Mononuclear cell (primary cell): ENCODE results near the gene GNAO1. TPM values are rescaled to one million over a fixed set of nuclear protein-coding genes. Genes with fewer than 3 reads are reported as not detected.

Experiments used
- H3K27me3 ChIP-seq: 2 replicates; pipeline ENCODE4 v1.6.0; 2011; ENCODE audit warnings: low read length, control low read depth; ENCODE audit not compliant: insufficient read depth
- H3K4me1 ChIP-seq: 2 replicates; pipeline ENCODE4 v1.5.1; 2011; ENCODE audit warnings: mild to moderate bottlenecking, low read length, control low read depth; ENCODE audit not compliant: insufficient read depth
- H3K4me3 ChIP-seq: 2 replicates; pipeline ENCODE4 v1.5.1; 2011; ENCODE audit warnings: mild to moderate bottlenecking, low read length, moderate library complexity
- H3K9me3 ChIP-seq: 2 replicates; pipeline ENCODE4 v1.5.1; 2011; ENCODE audit warnings: low read depth, mild to moderate bottlenecking, control low read depth, low read length
- total RNA-seq: library from RNA; depleted of rRNA; stranded (reverse); fragments of >200 nt; gene quantifications from one replicate; pipeline ENCODE4 v1.2.3, GENCODE V29; 2012

Gene GNAO1
- total RNA-seq, 1 donor, result 0.84 TPM

DNA sequence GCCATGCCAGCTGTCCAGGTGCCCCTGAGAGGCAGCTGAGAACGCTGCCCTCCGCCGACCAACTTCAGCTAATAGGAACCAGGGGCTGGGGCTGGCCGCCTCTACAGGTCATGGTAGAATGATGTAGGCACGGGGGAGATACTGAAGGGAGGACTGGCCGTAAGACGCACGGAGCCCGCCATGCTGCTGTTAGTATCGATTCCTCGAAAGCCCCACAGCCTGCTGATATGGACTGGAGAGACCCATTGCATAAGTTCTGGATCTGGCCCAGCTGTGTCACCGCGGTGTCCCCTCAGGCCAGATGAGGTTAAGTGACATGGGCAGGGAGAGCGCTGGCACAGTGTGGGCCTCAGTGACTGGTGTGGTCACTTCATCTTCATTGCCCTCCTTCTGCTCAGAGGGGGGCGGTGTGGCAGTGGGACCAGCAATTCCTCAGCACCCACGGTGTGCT, 158.4 kb downstream of the GNAO1 start:
- no peaks in the 10 kb centered on the region for H3K27me3 ChIP-seq
- H3K4me3 ChIP-seq, result no peak overlapping the region
- H3K4me1 ChIP-seq, result no peaks in the 10 kb centered on the region
- H3K9me3 ChIP-seq, result no peaks in the 10 kb centered on the region

DNA sequence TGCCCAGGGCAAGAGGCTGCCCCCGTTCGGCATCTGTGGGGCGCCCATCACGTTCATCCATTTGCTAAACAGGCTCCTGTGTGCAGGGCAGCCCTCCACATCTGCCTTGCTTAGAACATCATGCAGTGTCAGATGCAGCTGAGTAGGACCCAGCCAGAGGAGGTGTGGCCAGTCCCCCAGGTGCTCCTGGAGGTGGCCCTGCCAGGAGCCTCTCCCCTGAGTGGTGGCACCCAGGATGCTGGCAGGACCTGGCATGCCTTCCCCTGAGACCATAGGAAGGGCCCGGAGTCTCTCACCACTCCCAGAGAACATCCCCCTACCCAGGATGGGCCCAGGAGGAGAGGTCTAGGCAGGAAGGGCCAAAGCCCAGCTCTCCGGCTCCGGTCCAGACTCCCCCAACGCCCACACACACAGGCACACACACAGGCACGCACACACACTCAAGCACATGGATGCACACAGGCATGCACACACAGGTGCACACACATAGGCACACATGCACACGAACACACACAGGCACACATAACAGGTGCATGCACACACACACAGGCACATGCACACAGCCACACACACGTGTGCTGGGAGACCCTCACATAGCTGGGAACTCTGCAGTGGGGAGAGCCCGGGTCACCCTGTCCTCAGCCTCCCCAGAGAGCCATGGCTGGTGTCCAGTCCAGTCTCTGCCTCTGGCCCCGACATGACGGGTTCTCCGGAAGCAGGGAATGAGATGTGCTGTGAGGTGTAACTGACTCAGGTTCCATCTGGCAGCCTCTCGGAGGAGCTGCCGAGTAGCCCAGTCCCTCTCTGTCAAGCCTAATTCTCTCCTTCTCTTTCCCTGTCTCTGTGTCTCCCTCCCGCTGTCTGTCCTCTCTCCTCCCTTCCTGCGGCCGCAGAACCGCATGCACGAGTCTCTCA, 159.5 kb downstream of the GNAO1 start:
- no peak overlapping the region for H3K4me3 ChIP-seq
- no peaks in the 10 kb centered on the region for H3K4me1 ChIP-seq
- H3K9me3 ChIP-seq, result no peaks in the 10 kb centered on the region
- no peaks in the 10 kb centered on the region for H3K27me3 ChIP-seq

DNA sequence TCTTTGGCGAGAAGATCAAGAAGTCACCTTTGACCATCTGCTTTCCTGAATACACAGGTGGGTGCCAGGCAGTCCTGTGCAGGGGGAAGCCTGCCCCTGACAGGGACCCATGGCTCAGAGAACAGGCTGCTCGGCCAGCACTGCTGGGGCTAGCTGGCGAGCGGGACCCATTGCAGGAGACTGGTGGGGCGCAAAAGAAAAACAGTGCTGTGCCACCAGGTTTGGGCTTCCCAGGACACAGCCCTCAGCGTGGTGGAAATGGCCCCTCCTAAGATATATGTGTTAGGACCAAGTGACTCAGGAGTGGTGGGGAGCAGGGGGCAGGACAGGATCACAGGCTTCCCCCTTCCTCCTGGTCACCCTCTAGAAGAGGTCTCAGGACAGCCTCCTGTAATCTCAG, 160.2 kb downstream of the GNAO1 start:
- H3K27me3 ChIP-seq, result no peaks in the 10 kb centered on the region
- H3K4me1 ChIP-seq, result peaks cover 4% of the 10 kb centered on the region
- no peaks in the 10 kb centered on the region for H3K9me3 ChIP-seq
- H3K4me3 ChIP-seq, result no peak overlapping the region

DNA sequence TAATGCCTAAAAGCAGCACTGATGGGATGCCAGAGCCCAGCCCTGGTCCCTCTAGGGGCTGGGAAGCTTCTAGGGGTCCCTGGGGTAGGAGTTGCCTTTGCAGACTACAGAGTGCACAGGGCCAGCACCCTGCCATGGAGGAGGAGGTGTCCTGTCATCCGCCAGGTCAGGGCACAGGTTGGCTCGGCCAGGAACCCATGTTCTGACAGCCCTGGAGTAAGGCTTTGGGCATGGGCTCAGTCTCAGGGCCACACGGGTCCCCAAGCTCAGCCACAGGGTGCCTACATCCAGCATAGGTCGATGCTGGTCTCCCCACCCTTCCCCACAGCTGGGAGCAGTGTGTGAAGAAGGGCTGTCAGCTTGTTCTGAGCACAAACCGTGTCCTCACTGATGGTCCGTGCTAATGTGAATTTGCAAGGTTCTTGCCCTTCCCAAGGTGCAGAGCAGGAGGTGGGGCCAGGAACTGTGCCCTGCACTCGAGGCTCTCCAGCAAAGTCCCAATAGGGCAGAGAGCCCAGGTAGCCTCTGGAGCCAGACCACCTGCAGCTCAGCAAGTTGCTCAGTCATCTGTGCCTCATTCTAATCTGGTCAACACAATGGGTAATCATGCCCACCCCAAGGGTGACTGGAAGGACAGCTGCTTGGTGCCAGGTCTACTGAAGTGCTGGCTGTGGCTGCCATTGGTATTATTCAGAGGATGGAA, 161.2 kb downstream of the GNAO1 start:
- Histone ChIP-seq H3K9me3 (no peaks in the 10 kb centered on the region), H3K4me1 (peaks cover 12% of the 10 kb centered on the region), H3K27me3 (no peaks in the 10 kb centered on the region), H3K4me3 (no peak overlapping the region)

DNA sequence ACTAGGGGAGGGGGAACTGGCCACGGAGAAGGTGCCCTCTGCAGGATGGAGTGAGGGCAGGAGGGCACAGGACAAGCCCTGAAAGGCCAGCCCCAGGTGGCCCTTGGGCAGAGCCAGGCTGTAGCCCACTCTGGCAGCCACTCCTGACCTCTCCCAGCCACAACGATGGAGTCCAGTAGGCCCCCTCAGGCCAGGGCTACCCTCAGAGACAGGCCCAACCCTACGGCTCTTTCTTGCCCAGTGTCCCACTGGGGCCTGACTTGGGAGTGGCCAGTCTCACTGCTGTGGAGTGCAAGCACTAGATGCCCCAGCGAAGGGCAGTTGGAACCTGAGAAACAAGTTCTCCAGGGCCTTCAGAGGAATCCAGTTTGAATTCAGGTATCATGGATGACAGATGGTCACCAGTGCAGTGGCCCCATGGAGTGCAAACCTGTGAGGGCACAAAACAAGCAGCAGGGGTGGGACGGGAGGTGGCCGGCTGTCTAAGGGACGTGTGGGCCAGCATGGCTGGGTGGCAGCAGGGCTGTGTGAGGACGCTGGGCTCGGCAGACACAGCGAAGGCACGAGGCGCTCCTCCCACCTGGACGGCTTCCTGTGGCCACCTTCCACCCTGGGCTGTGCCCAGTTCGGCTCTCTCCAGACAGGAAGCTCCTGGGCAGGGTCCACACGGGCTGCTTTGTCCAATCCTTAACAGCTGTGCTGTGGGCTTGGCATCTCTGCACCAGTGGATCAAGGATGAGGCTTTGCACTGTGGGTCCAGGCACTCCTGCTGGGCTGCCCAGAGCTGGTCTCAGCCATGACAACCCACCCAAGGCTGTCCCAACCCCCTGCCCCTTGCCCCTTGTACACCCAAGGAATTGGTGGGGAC, 162.0 kb downstream of the GNAO1 start:
- H3K27me3 ChIP-seq, result no peaks in the 10 kb centered on the region
- H3K9me3 ChIP-seq, result no peaks in the 10 kb centered on the region
- no peak overlapping the region for H3K4me3 ChIP-seq
- H3K4me1 ChIP-seq, result peaks cover 19% of the 10 kb centered on the region

DNA sequence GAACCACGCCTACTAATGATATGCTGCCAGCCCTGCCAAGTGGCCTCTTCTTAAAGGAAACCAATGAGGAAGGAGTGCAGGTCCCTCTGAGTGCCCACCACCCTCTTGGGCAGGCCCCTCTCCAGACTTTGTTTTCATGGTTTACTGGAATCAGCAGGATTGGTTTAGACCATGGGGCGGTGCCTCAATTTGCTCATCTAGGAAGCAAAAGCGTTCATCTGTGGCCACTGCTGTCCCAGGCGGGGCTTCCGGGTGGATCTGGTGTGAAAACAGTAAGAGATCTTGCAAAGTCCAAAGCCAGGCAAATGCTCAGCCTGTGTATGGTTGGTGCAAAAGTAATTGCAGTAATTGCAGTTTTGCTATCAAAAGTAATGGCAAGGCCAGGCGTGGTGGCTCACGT, 162.7 kb downstream of the GNAO1 start:
- H3K9me3 ChIP-seq, result no peaks in the 10 kb centered on the region
- H3K4me3 ChIP-seq, result no peak overlapping the region

DNA sequence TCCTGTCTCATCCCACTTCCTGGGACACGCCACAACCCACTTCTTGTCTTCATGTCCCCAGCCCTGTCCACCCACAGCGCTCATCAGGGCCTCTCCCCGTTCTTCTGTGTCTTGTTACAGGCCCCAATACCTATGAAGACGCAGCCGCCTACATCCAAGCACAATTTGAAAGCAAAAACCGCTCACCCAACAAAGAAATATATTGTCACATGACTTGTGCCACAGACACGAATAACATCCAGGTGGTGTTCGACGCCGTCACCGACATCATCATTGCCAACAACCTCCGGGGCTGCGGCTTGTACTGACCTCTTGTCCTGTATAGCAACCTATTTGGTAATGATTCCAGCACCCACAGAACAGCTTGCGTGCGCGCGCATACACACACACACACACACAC, 163.5 kb downstream of the GNAO1 start:
- H3K4me1 ChIP-seq, result peaks cover 21% of the 10 kb centered on the region
- H3K9me3 ChIP-seq, result no peaks in the 10 kb centered on the region
- no peak overlapping the region for H3K4me3 ChIP-seq
- no peaks in the 10 kb centered on the region for H3K27me3 ChIP-seq

More for the DNA sequence above, 162.7 kb downstream of the GNAO1 start:
- H3K4me1 ChIP-seq, result peaks cover 19% of the 10 kb centered on the region
- H3K27me3 ChIP-seq, result no peaks in the 10 kb centered on the region

DNA sequence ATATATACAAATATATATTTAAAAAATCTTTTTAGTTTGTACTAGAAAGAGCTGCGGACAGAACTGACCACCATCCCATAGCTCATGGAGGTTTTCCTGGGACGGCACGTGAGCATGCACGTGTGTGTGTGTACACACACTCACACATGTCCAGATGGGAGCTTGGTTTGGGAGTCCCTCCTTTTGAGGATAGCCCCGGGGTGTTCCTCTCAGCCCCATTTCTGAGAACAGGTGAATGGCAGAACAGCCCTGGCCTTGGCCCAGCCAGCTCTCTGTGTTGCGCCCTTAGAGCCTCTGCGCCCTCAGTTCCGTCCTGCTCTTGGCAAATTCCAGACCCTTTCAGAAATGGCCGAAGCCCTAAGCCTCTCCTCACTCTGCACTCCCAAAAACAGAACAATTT, 163.9 kb downstream of the GNAO1 start:
- Histone ChIP-seq H3K9me3 (no peaks in the 10 kb centered on the region), H3K4me3 (no peak overlapping the region), H3K27me3 (no peaks in the 10 kb centered on the region), H3K4me1 (peaks cover 23% of the 10 kb centered on the region)

DNA sequence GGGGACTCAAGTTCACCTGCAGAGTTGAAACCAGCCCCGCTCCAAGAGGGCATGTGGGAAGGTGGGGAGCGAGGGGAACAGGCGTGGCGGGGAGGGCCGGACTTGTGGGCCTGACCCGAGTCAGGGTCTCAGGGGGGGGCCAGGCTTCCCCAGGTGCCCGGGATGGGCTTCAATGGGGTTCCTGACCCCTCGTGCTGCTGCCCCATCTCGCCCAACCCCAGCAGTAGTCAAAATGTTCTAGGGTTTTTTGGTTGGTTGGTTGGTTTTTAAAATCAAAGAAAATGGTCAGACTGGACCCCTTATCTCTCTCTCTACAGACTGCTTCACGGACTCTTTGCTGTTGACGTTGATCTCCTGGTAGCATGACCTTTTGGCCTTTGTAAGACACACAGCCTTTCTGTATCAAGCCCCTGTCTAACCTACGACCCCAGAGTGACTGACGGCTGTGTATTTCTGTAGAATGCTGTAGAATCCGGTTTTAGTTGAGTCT, 164.5 kb downstream of the GNAO1 start:
- Histone ChIP-seq H3K4me3 (no peak overlapping the region), H3K9me3 (no peaks in the 10 kb centered on the region), H3K27me3 (no peaks in the 10 kb centered on the region), H3K4me1 (peaks cover 23% of the 10 kb centered on the region)

DNA sequence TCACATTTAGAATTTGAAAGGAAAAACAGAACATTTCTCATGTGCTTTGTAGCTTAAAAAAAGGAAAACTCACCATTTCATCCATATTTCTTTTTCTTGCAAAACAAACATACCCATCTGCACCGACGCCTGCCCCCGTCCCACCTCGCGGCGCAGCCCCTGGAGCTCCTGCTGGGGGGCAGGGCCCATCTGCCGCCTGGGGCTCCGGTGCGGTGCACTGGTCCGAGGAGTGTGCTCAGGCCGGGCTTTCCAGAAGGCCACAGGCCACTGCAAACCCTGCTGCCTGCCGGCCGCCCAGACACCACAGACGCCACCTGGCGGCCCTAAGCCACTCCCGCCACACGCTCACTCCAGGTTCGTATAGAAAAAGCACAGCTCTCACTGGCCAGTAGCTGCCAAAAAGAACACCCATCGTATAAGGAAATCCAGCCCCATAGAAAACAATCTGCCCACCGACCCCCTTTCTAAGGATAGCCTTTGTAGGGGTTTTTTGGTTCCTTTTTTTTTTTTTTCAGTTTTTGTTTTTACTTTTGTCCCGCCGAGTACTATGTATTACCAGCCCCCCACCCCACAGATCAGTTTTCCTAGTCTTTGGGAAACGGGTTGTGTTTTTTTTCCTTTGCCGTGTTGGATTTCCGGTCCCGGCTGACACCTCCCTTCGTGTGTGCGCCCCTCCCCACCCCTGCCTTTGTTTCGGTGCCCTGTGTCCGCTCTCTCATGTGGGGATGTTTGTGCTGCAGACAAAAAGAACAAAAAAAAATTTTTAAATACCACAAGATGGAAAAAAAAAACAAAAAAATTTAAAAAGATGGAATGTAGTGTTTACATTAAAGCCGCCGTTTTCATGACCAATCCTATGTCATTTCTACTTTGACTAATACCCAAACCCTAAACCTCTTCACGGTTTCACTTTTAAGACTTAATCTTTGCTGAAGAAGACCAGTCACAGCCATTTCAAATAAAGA, 165.3 kb downstream of the GNAO1 start:
- Histone ChIP-seq H3K4me3 (peak overlapping the region; percentile 39), H3K27me3 (no peaks in the 10 kb centered on the region), H3K9me3 (no peaks in the 10 kb centered on the region), H3K4me1 (peaks cover 23% of the 10 kb centered on the region)

DNA sequence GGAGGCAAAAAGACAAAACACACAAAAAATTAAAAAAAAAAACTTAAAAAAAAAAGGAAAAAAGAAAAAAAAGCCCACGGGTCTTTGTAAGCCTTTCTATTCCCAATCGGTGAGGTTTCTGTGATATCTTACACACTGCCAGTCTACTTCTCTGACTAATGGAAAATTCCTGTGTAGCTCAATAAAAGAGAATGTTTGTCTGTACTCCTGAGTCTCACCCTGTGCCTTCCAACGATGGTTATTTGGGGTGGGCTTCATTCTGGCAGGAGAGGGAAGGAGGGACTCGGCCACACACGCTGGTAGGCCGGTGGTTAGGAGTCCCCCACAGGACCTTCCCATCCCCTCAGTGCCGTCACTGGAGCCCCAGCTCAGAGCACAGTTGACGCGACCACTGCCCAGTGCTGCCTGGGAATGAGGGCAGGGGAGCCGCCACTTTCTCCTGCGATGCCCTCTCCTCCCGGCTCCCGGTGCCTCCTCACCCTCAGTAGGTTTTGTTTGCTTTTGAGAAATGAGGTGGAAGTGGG, 166.0 kb downstream of the GNAO1 start:
- Histone ChIP-seq H3K9me3 (no peaks in the 10 kb centered on the region), H3K4me1 (peaks cover 23% of the 10 kb centered on the region), H3K27me3 (no peaks in the 10 kb centered on the region), H3K4me3 (peak overlapping the region; percentile 39)

DNA sequence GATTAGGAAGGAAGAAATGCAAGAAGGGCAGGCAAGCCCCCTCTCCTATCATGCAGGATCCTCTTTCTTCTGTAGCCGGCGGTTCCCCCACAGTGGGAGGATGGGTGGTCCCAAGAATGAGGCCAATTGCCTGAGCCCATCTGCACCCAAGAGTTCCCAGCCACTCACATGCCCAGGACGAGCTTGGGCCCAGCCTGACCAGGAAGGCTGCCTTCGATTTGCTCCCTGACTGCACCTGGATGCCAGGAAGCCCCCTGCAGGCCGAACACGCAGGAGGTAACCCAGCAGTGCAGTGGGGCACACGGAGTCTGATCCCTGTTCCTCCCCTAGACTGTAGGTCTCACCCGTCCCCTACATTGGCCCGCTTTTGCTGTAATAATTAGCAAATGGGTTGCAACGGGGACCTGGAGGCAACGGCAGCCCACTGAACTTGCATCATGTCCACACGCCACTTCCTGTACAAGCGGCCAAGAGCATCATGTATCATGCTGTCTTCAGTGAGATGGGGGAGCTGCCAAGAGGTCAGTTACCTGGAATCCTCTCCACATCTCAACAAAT, 166.6 kb downstream of the GNAO1 start:
- Histone ChIP-seq H3K4me3 (no peak overlapping the region), H3K4me1 (peaks cover 23% of the 10 kb centered on the region), H3K27me3 (no peaks in the 10 kb centered on the region), H3K9me3 (no peaks in the 10 kb centered on the region)

DNA sequence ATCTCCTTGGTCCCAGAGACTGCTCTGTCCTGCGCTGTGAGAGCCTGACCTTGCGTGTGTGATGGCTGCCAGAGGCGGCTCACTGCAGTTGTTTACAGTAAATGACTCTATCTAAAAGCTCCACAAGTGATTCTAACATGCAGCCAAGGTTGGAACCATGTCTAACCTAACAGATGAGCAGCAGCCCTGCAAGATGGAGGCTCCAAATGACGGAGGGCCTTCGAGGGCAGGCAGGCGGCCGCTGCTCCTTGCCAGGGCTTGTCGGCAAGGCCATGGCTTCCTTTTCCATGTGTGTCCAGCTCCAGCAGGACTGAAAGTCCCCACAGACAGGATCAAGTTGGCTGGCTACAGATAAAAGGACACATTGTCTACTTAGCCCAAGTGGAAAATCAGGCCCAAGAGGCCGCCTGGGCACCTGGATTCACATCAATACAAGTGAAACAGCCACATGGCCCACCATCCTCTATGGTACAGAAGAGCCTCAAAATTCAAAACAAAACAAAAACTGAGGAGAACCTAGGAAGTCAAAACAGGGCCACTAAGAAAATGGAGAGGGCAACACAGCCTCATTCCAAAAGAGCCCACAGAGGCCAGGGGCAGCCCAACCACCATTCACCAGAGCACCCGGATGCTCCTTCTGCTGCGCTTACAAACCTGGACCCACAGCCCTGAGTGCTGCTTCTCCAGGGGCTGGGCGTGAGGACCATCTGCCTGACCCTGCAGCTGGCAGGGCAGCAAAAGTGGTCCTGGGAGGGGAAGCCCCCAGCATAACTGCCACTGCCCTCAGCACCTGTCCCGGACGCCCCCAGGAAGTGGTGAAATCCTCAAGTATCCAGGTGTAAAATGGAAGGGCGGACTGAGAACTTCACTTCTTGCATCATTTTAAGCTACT, 169.1 kb downstream of the GNAO1 start:
- Histone ChIP-seq H3K4me1 (peaks cover 23% of the 10 kb centered on the region), H3K9me3 (no peaks in the 10 kb centered on the region)

More for the DNA sequence above, 169.1 kb downstream of the GNAO1 start:
- H3K4me3 ChIP-seq, result no peak overlapping the region
- H3K27me3 ChIP-seq, result no peaks in the 10 kb centered on the region
